ENCODE data around the gene PTMA.

DNA sequence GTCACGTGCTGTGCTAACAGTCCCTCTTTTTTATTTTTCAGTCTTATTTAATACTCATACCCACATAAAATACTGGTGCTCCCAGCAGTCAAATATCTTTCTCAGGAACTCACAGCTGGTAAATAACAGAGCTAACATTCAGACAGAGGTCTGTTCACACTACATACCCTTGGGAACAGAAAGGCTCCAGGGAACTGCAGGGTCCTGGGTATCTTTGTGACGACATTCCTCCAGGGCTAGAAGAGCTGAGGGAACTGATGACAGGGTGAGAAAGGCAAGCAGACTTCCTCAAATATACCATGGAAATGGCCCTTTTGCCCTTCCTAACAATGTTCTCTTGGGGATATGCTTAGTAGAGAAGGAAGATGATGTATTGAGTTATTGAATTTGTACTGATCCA is 53.4 kb downstream of the PTMA start:
- TF ChIP-seq FOXP1 (CRISPR knock-in tag; IDR thresholded peaks at IDR 0.05; ENCODE audit: borderline replicate concordance): no peak
- TF ChIP-seq, protein P1, sequence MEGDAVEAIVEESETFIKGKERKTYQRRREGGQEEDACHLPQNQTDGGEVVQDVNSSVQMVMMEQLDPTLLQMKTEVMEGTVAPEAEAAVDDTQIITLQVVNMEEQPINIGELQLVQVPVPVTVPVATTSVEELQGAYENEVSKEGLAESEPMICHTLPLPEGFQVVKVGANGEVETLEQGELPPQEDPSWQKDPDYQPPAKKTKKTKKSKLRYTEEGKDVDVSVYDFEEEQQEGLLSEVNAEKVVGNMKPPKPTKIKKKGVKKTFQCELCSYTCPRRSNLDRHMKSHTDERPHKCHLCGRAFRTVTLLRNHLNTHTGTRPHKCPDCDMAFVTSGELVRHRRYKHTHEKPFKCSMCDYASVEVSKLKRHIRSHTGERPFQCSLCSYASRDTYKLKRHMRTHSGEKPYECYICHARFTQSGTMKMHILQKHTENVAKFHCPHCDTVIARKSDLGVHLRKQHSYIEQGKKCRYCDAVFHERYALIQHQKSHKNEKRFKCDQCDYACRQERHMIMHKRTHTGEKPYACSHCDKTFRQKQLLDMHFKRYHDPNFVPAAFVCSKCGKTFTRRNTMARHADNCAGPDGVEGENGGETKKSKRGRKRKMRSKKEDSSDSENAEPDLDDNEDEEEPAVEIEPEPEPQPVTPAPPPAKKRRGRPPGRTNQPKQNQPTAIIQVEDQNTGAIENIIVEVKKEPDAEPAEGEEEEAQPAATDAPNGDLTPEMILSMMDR (IDR thresholded peaks at IDR 0.05): no peak
- TF ChIP-seq, protein P2, sequence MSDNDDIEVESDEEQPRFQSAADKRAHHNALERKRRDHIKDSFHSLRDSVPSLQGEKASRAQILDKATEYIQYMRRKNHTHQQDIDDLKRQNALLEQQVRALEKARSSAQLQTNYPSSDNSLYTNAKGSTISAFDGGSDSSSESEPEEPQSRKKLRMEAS (CRISPR knock-in tag; IDR thresholded peaks at IDR 0.05): no peak
- no peak for TF ChIP-seq ZNF121 (CRISPR knock-in tag; IDR thresholded peaks at IDR 0.05)
- TF ChIP-seq KAT7 (CRISPR knock-in tag; IDR thresholded peaks at IDR 0.05; ENCODE audit: borderline replicate concordance): no peak
- TF ChIP-seq ESRRA (CRISPR knock-in tag; IDR thresholded peaks at IDR 0.05; ENCODE audit: borderline replicate concordance): no peak
- TF ChIP-seq, protein P3, sequence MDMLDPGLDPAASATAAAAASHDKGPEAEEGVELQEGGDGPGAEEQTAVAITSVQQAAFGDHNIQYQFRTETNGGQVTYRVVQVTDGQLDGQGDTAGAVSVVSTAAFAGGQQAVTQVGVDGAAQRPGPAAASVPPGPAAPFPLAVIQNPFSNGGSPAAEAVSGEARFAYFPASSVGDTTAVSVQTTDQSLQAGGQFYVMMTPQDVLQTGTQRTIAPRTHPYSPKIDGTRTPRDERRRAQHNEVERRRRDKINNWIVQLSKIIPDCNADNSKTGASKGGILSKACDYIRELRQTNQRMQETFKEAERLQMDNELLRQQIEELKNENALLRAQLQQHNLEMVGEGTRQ (CRISPR knock-in tag; IDR thresholded peaks at IDR 0.05): no peak
- no peak for TF ChIP-seq NR1H2 (CRISPR knock-in tag; IDR thresholded peaks at IDR 0.05)

All from WTC11 (cell line).